HepG2 (cell line): ENCODE measurements around the gene SH3BGRL2. TPM values are rescaled to one million over a fixed set of nuclear protein-coding genes. Genes with fewer than 3 reads are reported as not detected.
A peak's percentile ranks its signal among the peaks of the same experiment; 100 is the strongest.

Experiments
- CHD2 ChIP-seq: IDR thresholded peaks from 2 replicates; pipeline ENCODE4 v1.6.1; 2011; ENCODE audit warnings: low read depth, low read length, improper control_type of control experiment
- FOXM1 ChIP-seq: sonication (generic); formaldehyde crosslinking; IDR thresholded peaks from 2 replicates; pipeline ENCODE4 v1.5.0; 2020; ENCODE audit warnings: missing genetic modification reagents
- HNRNPLL ChIP-seq: fragments of 200-400 bp; formaldehyde crosslinking; IDR thresholded peaks from 2 replicates; pipeline ENCODE4 v1.6.1; 2017; ENCODE audit warnings: mild to moderate bottlenecking, low read depth, low read length; ENCODE audit not compliant: poor library complexity, severe bottlenecking
- MIXL1 ChIP-seq: IDR thresholded peaks from 2 replicates; pipeline ENCODE4 v1.6.1; 2016
- NFE2L1 ChIP-seq: sonication (generic); formaldehyde crosslinking; IDR thresholded peaks from 2 replicates; pipeline ENCODE4 v1.4.0; 2020; ENCODE audit warnings: missing genetic modification reagents, mild to moderate bottlenecking, borderline replicate concordance
- NFIB ChIP-seq: sonication (generic); formaldehyde crosslinking; IDR thresholded peaks from 2 replicates; pipeline ENCODE4 v1.9.0; 2021; ENCODE audit warnings: missing genetic modification reagents, mild to moderate bottlenecking, borderline replicate concordance
- PHF8 ChIP-seq: sonication (generic); formaldehyde crosslinking; IDR thresholded peaks from 2 replicates; pipeline ENCODE4 v1.5.0; 2020; ENCODE audit warnings: missing genetic modification reagents
- POGK ChIP-seq: sonication (generic); formaldehyde crosslinking; conservative IDR thresholded peaks from 2 replicates; pipeline ENCODE4 v1.8.0; 2022; ENCODE audit warnings: mild to moderate bottlenecking, moderate library complexity, missing genetic modification reagents
- TRIM22 ChIP-seq: fragments of 450-650 bp; IDR thresholded peaks from 2 replicates; pipeline ENCODE4 v1.6.1; 2017
- ZNF639 ChIP-seq: conservative IDR thresholded peaks from 2 replicates; pipeline ENCODE4 v1.6.1; 2018; ENCODE audit warnings: missing genetic modification reagents
- ZNF703 ChIP-seq: sonication (generic); formaldehyde crosslinking; IDR thresholded peaks from 2 replicates; pipeline ENCODE4 v1.5.1; 2020; ENCODE audit warnings: missing genetic modification reagents, mild to moderate bottlenecking, moderate library complexity, borderline replicate concordance
- ZSCAN22 ChIP-seq: sonication (generic); formaldehyde crosslinking; IDR thresholded peaks from 2 replicates; pipeline ENCODE4 v1.4.0; 2020; ENCODE audit warnings: mild to moderate bottlenecking, missing genetic modification reagents
- polyA plus RNA-seq, 8 experiments: library from polyadenylated mRNA; depleted of rRNA in 3 of 8; stranded (reverse) in 7 of 8; unstranded in 1 of 8; fragments of >200 nt; fragmentation: Illumina TruSeq in 4 of 8; extraction: Trizol in 4 of 8; gene quantifications; 2 replicates each; pipeline versions ENCODE4 v1.2.1 to v1.2.3, GENCODE V29; 2011 to 2016; ENCODE audit warnings: low read depth in 4 of 8, missing spikeins in 1 of 8, mixed read lengths in 1 of 8; ENCODE audit not compliant: insufficient read depth in 1 of 8
- total RNA-seq, 5 experiments: library from RNA; depleted of rRNA; stranded (reverse); fragments of >200 nt; fragmentation: Illumina TruSeq; extraction: Trizol; gene quantifications; 2 replicates each; pipeline ENCODE4 v1.2.3, GENCODE V29; 2016; ENCODE audit warnings: low read depth in 1 of 5
- TF ChIP-seq, protein P1 (sequence below): sonication (generic); formaldehyde crosslinking; IDR thresholded peaks from 2 replicates; pipeline ENCODE4 v1.4.0; 2020; ENCODE audit warnings: missing genetic modification reagents, borderline replicate concordance
- TF ChIP-seq, protein P2 (sequence below): sonication (generic); formaldehyde crosslinking; IDR thresholded peaks from 2 replicates; pipeline ENCODE4 v1.5.1; 2020; ENCODE audit warnings: mild to moderate bottlenecking, missing genetic modification reagents
- TF ChIP-seq, protein P3 (sequence below): sonication (generic); formaldehyde crosslinking; IDR thresholded peaks from 2 replicates; pipeline ENCODE4 v1.9.0; 2022; ENCODE audit warnings: low read depth, missing genetic modification reagents
- TF ChIP-seq, protein P4 (sequence below): sonication (generic); formaldehyde crosslinking; IDR thresholded peaks from 2 replicates; pipeline ENCODE4 v1.4.0; 2020; ENCODE audit warnings: missing genetic modification reagents, borderline replicate concordance

SH3BGRL2 gene
- total and polyA plus RNA-seq, 2 of the 13 experiments (the other 11 are each of a cell fraction or from before 2014, with no cell fraction given) = 10.9 to 28.8 TPM

- TF ChIP-seq ZNF639 (CRISPR knock-in tag) (no peak), PHF8 (CRISPR knock-in tag) (no peak), TRIM22 (no peak), HNRNPLL (no peak), CHD2 (no peak), MIXL1 (CRISPR knock-in tag) (peak; percentile 81; the same call in 1 of the 2 replicates), FOXM1 (CRISPR knock-in tag) (no peak), NFE2L1 (CRISPR knock-in tag) (no peak), ZNF703 (CRISPR knock-in tag) (no peak), ZSCAN22 (CRISPR knock-in tag) (no peak), POGK (CRISPR knock-in tag) (0 out of 2 replicates have a peak, but pooled peaks have one; percentile 52), NFIB (no peak)
- TF ChIP-seq, protein P1, sequence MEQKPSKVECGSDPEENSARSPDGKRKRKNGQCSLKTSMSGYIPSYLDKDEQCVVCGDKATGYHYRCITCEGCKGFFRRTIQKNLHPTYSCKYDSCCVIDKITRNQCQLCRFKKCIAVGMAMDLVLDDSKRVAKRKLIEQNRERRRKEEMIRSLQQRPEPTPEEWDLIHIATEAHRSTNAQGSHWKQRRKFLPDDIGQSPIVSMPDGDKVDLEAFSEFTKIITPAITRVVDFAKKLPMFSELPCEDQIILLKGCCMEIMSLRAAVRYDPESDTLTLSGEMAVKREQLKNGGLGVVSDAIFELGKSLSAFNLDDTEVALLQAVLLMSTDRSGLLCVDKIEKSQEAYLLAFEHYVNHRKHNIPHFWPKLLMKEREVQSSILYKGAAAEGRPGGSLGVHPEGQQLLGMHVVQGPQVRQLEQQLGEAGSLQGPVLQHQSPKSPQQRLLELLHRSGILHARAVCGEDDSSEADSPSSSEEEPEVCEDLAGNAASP (CRISPR knock-in tag) = no peak
- TF ChIP-seq, protein P2, sequence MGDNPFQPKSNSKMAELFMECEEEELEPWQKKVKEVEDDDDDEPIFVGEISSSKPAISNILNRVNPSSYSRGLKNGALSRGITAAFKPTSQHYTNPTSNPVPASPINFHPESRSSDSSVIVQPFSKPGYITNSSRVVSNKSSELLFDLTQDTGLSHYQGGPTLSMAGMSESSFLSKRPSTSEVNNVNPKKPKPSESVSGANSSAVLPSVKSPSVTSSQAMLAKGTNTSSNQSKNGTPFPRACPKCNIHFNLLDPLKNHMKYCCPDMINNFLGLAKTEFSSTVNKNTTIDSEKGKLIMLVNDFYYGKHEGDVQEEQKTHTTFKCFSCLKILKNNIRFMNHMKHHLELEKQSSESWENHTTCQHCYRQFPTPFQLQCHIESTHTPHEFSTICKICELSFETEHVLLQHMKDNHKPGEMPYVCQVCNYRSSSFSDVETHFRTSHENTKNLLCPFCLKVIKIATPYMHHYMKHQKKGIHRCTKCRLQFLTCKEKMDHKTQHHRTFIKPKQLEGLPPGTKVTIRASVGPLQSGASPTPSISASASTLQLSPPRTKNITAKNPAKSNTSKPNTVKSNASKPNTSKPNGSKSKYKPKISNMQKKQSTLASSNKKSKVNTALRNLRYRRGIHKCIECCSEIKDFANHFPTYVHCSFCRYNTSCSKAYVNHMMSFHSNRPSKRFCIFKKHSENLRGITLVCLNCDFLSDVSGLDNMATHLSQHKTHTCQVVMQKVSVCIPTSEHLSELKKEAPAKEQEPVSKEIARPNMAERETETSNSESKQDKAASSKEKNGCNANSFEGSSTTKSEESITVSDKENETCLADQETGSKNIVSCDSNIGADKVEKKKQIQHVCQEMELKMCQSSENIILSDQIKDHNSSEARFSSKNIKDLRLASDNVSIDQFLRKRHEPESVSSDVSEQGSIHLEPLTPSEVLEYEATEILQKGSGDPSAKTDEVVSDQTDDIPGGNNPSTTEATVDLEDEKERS = no peak
- TF ChIP-seq, protein P3, sequence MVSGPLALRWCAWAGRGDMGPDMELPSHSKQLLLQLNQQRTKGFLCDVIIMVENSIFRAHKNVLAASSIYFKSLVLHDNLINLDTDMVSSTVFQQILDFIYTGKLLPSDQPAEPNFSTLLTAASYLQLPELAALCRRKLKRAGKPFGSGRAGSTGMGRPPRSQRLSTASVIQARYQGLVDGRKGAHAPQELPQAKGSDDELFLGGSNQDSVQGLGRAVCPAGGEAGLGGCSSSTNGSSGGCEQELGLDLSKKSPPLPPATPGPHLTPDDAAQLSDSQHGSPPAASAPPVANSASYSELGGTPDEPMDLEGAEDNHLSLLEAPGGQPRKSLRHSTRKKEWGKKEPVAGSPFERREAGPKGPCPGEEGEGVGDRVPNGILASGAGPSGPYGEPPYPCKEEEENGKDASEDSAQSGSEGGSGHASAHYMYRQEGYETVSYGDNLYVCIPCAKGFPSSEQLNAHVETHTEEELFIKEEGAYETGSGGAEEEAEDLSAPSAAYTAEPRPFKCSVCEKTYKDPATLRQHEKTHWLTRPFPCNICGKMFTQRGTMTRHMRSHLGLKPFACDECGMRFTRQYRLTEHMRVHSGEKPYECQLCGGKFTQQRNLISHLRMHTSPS (CRISPR knock-in tag) = no peak
- TF ChIP-seq, protein P4, sequence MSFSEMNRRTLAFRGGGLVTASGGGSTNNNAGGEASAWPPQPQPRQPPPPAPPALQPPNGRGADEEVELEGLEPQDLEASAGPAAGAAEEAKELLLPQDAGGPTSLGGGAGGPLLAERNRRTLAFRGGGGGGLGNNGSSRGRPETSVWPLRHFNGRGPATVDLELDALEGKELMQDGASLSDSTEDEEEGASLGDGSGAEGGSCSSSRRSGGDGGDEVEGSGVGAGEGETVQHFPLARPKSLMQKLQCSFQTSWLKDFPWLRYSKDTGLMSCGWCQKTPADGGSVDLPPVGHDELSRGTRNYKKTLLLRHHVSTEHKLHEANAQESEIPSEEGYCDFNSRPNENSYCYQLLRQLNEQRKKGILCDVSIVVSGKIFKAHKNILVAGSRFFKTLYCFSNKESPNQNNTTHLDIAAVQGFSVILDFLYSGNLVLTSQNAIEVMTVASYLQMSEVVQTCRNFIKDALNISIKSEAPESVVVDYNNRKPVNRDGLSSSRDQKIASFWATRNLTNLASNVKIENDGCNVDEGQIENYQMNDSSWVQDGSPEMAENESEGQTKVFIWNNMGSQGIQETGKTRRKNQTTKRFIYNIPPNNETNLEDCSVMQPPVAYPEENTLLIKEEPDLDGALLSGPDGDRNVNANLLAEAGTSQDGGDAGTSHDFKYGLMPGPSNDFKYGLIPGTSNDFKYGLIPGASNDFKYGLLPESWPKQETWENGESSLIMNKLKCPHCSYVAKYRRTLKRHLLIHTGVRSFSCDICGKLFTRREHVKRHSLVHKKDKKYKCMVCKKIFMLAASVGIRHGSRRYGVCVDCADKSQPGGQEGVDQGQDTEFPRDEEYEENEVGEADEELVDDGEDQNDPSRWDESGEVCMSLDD (CRISPR knock-in tag) = no peak
Measured at GRCh38 chr6:79617518-79617941, 13.6 kb upstream of the SH3BGRL2 start (continued).
